RWPE2 (cell line): ENCODE data around the gene LIF.
"Not testable (repeated sequence)": the region's sequence is repeated elsewhere in the genome, so short reads cannot be mapped to it uniquely, and the experiment has no call there.

Source experiments
- ATAC-seq: fragments of 200-7000 bp; cut with Tn5 transposase; 3 replicates; pipeline ENCODE4 v1.9.1; 2021; ENCODE audit warnings: low read depth
- DNase-seq: peaks from one replicate; pipeline ENCODE4 v3.0.0-alpha.2; 2020; ENCODE audit warnings: low spot score
- H3K27ac ChIP-seq: fragments of 450-650 bp; 2 replicates; pipeline ENCODE4 v1.5.1; 2017; ENCODE audit warnings: mild to moderate bottlenecking; ENCODE audit not compliant: poor library complexity, severe bottlenecking
- H3K27me3 ChIP-seq: fragments of 250-450 bp; sonication (Bioruptor Pico); 2 replicates; pipeline ENCODE4 v1.5.1; 2021; ENCODE audit warnings: mild to moderate bottlenecking, moderate library complexity; ENCODE audit not compliant: insufficient read depth, poor library complexity, severe bottlenecking
- H3K36me3 ChIP-seq: fragments of 250-450 bp; sonication (Bioruptor Pico); 2 replicates; pipeline ENCODE4 v1.5.1; 2020; ENCODE audit warnings: low read depth, mild to moderate bottlenecking, moderate library complexity
- H3K4me1 ChIP-seq: fragments of 250-450 bp; sonication (Bioruptor Pico); 2 replicates; pipeline ENCODE4 v1.5.1; 2021; ENCODE audit warnings: mild to moderate bottlenecking, moderate library complexity; ENCODE audit not compliant: insufficient read depth, poor library complexity, severe bottlenecking
- H3K4me3 ChIP-seq: fragments of 250-450 bp; sonication (Bioruptor Pico); 2 replicates; pipeline ENCODE4 v1.5.1; 2021; ENCODE audit warnings: mild to moderate bottlenecking, moderate library complexity; ENCODE audit not compliant: severe bottlenecking
- H3K9me3 ChIP-seq: fragments of 250-450 bp; sonication (Bioruptor Pico); 2 replicates; pipeline ENCODE4 v1.5.1; 2021; ENCODE audit warnings: mild to moderate bottlenecking, moderate library complexity; ENCODE audit not compliant: severe bottlenecking
- CTCF ChIP-seq: fragments of 450-650 bp; IDR thresholded peaks from one replicate; pipeline ENCODE4 v1.5.1; 2017; ENCODE audit warnings: mild to moderate bottlenecking, moderate library complexity; ENCODE audit not compliant: poor library complexity, severe bottlenecking

Gene LIF

GRCh38 chr22:30219668-30220278 is 26.8 kb downstream of the LIF start:
- Histone ChIP-seq H3K36me3 (no peaks in the 10 kb centered on the region), H3K27ac (no peak overlapping the region), H3K4me3 (no peak overlapping the region), H3K27me3 (no peaks in the 10 kb centered on the region), H3K9me3 (no peaks in the 10 kb centered on the region), H3K4me1 (peaks cover 3% of the 10 kb centered on the region)
- no peak for ATAC-seq
- DNase-seq, result no peak
- no peak for TF ChIP-seq CTCF

DNA sequence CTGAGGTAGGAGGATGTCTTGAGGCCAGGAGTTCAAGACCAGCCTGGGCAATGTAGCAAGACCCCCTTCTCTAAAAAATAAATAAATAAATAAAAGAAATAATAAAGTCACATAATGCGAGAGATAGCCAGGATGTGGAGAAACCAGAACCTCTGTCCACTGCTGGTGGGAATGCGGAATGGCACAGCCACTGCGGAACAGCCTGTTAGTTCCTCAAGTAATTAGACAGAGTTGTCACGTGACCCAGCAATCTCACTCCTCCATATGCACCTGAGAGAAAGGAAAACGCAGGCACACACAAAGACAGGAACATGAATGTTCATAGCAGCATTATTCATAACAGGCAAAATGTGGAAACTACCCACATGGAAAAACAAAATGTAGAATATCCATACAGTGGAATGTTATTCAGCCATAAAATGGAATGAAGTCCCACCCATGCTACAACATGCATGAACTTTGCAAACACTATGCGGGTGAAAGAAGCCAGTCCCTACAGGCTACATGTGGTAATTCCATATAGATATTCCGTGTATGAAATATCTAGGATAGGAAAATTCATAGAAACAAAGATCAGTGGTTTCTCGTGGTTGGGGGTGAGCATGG is 27.4 kb downstream of the LIF start:
- no peaks in the 10 kb centered on the region for H3K36me3 ChIP-seq
- no peak for TF ChIP-seq CTCF
- H3K27me3 ChIP-seq, result no peaks in the 10 kb centered on the region
- no peak overlapping the region for H3K27ac ChIP-seq
- ATAC-seq (no peak), DNase-seq (no peak)
- H3K9me3 ChIP-seq, result no peaks in the 10 kb centered on the region
- H3K4me1 ChIP-seq, result peaks cover under 1% of the 10 kb centered on the region
- H3K4me3 ChIP-seq, result no peak overlapping the region

DNA sequence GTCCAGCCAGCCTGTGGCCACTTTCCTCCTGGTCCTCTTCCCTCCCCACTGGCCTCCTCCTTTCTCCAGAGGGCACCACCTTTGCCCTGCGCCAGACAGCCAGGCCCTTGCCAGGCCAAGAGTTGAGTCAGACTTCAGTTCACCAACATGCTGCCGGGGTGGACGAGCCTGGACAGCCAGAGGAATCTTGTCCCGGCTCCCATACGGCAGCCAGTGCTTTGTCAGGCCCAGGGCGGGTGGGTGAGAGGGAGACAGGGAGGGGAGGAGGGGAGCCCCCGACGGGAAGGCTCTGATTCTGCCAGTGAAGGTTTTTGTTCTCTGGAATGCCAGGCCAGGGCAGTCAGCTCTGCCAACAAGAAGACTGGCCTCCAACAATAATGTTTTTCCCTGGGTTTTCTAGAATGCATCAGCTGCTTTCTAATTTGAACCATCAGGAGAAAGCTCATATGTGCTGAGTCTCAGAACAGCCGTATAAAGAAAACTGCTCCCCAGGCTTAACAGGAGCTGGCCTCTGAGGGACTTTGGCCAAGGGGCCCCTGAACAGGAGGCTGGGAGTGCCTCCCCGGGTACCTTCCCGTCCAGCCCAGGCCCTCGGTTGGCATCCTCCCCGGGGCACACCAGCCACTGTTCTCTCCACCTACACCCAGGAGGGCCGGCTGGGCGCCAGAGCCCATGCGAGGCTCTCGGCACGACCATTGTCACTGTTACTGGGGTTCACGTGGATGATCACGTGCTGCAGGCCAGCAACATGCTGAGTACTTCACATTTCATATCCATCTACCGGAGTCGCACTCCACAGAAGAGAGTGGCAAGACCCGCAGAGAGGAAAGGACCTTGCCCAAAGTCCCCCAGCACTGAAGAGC is 28.6 kb downstream of the LIF start:
- H3K4me1 ChIP-seq, result peaks cover 4% of the 10 kb centered on the region

DNA sequence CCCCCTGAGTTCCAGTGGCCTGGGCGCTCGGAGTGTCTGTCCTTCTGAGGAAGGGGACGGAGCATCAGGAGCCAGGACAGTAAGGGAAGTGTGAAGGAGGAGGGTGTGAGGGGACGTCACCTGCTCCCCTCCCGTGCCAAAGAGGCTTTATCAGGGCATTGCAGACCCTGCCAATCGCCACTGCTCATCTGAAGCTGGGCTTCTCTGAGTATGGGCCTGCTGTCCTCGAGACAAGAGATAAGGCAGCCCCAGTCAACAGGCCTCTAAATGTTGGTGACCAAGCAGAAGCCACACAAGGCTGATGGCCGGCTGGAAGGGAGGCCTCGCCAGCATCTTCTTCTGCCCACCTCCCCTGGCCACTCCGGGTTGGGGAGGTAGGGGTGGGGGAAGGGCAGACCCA is 29.8 kb downstream of the LIF start:
- Histone ChIP-seq H3K36me3 (no peaks in the 10 kb centered on the region), H3K27ac (no peak overlapping the region), H3K4me3 (no peak overlapping the region), H3K9me3 (no peaks in the 10 kb centered on the region), H3K27me3 (no peaks in the 10 kb centered on the region), H3K4me1 (peaks cover 11% of the 10 kb centered on the region)
- ATAC-seq, result no peak
- no peak for TF ChIP-seq CTCF
- DNase-seq, result no peak

More for the DNA sequence above, 28.6 kb downstream of the LIF start:
- Histone ChIP-seq H3K36me3 (no peaks in the 10 kb centered on the region), H3K4me3 (no peak overlapping the region), H3K27ac (peak overlapping the region; percentile 7), H3K9me3 (no peaks in the 10 kb centered on the region), H3K27me3 (no peaks in the 10 kb centered on the region)
- ATAC-seq, result peak; percentile 56
- no peak for TF ChIP-seq CTCF
- DNase-seq, result no peak

DNA sequence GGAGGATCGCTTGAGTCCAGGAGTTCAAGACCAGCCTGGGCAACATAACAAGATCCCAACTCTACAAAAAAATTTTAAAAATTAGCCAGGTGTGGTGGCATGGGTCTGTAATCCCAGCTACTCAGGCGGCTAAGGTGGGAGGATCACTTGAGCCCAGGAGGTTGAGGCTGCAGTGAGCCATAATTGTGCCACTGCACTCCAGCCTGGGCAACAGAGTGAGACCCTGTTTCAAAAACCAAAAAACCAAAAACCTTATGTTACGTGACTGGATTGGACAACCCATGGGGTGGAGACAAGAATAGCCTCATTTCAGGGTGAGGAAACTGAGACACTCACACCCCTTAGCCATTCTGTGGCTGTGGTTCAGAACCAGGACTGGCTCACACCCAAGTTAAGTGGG is 30.3 kb downstream of the LIF start:
- not testable (repeated sequence) for H3K27ac ChIP-seq, H3K27me3 ChIP-seq

More for the DNA sequence above, 30.3 kb downstream of the LIF start:
- peaks cover 11% of the 10 kb centered on the region for H3K4me1 ChIP-seq
- not testable (repeated sequence) for DNase-seq, H3K36me3 ChIP-seq, H3K9me3 ChIP-seq, H3K4me3 ChIP-seq, ATAC-seq
